Stimulated activated CD4-positive, alpha-beta T cell treated with anti-CD3 and anti-CD28 coated beads, Interleukin-15, amount 100 ng/mL, for 48 hours (primary cell): Measurements from ENCODE around the gene IGFBP5.

Experiments
- DNase-seq, 2 donors: peaks; one replicate each; pipeline ENCODE4 v3.0.0-alpha.2; 2020; ENCODE audit warnings: low read depth in 2 of 2

IGFBP5 gene

GRCh38 chr2:216687646-216688045 lies 7.7 kb downstream of the IGFBP5 start:
- DNase-seq: no peak

DNA sequence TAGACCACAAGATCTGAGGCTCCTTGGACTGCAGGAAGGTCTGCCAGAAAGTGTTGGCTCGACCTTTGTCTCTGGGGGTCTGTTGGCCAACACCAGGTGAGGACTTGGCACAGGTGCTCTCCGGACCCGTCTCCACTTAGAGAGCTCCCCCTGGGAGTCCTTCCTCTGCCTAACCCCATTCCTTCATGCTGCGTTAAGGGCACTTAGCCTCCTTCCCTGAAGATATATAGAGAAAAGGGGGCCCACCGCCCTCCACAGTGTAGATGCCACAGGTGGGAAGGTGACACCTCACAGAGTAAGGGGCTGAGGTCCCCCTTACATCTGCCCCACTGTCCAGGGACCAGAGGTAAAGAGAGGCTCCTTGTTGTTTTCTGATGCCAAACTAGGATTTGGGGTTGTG lies 8.2 kb downstream of the IGFBP5 start:
- no peak for DNase-seq

DNA sequence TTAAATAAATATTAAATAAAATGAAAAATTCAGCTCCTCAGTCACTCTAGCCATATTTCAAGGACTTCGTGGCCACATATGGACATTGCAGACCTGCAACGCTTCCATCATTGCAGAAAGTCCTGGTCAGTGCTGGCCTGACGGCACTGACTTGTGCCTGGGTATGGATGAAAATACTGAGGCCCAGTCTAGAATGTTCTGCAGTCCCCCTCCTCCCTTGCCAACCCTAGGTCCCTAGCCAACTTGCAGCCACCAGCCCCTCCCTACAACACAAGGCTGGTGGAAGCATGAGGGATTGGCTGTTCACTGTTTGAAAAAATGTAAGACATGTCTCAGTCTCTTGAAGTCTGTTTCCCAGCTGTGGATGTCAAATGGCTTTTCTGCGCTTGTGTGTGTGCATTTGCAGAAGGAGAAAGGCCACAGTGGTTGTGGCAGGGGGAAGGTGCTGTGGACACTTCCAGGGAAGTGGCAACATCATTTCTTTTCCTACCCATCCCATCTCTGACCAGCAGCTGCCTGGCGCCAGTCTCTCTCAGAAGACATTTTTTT lies 9.9 kb downstream of the IGFBP5 start:
- DNase-seq: no peak

GRCh38 chr2:216683846-216684245 lies 11.5 kb downstream of the IGFBP5 start:
- DNase-seq: no peak

DNA sequence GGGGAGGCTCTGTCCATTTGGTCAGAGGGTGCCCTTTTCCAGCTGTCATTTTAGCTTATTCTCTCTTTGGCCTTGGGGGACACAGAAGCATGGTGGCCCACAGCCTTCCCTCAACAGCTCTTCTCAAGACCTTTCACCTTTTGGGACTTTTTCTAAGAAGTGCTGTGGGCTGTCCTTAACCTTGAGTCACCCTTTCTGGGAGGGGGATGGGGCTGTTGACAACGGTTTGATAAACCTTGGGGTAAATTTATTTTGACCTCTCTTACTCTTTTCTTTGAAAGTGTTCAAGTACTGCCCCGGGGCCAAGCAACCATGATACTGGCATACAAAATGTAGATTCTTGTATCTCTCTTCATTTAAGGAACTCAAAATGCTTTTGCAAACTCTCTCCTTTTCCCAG lies 13.7 kb downstream of the IGFBP5 start:
- no peak for DNase-seq

GRCh38 chr2:216680951-216681629 lies 14.3 kb downstream of the IGFBP5 start:
- DNase-seq: no peak

- no peak for DNase-seq
These were observed 15.7 kb downstream of the IGFBP5 start for GRCh38 chr2:216679658-216680024.

DNA sequence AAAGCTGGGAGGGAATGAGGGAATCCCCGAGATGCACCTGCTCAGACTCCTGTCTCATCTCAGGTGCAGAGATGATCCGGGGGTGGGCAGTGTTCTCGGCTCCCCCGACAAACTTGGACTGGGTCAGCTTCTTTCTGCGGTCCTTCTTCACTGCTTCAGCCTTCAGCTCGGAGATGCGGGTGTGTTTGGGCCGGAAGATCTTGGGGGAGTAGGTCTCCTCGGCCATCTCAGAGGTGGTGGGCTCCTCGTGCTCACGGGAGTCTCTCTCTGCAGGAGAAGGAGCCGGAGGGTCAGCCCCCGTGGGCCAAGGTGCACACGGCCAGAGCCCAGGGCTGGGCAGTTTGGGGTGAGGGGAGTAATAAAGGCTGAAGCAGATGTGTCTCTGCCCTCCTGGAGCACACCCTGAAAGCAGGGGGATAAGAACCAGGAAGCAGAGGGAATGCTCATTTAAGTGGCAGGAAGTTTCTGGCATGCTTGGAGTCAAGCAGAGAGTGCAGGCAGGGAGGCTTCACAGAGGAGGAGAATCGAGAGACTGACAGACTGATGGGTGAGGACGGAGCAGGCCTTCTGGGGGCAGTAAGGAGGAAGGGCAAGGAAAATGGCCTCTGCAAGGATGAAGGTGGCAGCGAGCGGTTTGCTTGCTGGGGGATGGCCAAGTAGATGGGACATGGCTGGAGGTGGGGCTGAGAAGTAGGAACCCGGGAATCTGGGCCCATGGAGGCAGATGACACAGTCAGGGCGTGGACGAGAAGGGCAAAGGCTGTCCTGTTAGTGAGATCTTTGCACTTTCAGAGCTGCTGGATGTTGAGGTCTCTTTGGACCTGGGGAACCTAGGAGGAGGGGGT lies 16.3 kb downstream of the IGFBP5 start:
- DNase-seq: no peak

GRCh38 chr2:216678098-216678465 lies 17.3 kb downstream of the IGFBP5 start:
- DNase-seq: no peak

DNA sequence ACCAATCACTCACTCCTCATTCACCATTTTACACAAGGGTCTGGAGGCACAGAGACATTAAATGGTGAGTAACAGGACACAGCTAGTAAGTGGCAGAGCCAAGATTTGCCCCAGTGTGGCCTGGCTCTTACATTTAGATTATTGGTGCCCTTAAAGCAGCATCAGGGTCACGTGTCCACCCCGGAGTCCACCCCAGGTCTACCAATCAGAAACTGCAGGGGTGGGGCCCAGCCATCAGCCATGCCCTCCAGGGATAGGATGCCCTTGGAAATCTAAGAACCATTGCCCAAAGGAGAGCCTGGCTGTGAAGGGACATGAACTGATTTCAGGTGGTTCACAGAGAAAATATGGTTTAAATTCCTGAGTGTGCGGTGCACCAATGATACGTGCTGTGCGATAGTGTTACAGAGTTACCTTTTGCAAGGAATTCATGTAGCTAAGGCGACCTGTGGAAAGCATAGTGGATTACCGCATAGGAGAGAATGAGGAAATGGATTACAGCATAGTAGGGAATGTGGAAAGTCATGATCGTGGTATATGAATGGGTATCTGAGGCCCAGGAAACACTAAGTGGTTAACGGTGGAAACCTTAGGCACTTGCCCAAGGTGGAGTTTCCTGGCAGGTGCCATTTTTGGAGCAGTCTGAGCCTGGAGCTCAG lies 17.8 kb downstream of the IGFBP5 start:
- no peak for DNase-seq

DNA sequence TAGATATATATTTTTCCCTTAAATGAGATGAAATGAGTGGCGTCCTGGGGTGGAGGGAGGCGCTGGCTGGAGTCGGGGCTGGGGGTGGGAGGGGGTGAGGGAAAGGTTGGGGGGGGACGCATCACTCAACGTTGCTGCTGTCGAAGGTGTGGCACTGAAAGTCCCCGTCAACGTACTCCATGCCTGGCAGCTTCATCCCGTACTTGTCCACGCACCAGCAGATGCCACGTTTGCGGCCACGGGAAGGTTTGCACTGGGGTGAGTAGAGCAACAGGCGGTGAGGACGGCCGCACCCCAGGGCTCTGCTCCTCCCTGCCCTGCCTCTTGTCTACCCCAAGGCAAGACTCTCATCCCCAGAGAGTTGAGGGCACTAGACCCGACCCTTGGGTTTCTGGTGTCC lies 18.7 kb downstream of the IGFBP5 start:
- DNase-seq: no peak

DNA sequence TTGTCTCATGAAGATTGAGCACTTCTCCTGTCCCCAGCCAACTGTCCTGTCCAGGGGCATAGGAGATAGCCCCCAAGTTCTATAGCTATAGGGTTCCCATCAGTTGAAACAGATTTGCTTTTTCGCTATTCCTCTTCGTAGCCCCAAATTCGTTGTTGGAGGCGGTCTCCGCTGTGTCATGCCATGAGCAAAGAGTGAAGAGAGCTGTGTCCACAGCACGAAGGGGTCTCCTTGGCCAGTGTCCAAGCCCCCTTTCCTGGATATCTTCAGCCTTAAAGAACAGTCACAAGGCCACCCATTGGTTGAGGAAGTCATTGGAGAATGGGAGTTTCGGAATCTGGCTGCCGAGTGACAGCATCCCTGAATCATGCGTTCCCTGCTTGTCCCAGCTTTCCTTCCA lies 21.0 kb downstream of the IGFBP5 start:
- DNase-seq: no peak

GRCh38 chr2:216673609-216674008 lies 21.7 kb downstream of the IGFBP5 start:
- no peak for DNase-seq

DNA sequence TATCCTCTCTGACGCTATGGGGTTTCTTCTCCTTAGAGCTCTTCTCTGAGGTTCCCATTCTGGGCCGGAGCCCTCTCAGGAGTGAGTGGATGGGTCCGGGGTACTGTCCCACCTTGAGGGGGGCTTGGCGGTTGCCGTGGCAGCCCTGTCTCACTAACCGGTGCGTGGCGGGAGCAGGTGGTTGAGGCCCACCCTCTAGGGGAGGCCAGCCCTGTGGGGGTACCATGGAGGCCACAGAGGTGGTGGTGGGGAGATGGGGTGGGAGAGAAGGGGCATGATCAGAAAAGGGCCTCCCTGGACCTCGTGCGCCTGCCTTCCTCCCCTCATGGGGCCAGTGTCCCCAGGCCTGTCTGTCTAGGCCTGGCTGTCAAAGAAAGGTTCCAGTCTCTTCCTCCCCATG lies 22.3 kb downstream of the IGFBP5 start:
- DNase-seq: no peak

- no peak for DNase-seq
These were observed 22.9 kb downstream of the IGFBP5 start for GRCh38 chr2:216672466-216672865.

- no peak for DNase-seq
These were observed 23.5 kb downstream of the IGFBP5 start for GRCh38 chr2:216671791-216672343.

- no peak for DNase-seq
These were observed 24.3 kb downstream of the IGFBP5 start for GRCh38 chr2:216671081-216671411.

DNA sequence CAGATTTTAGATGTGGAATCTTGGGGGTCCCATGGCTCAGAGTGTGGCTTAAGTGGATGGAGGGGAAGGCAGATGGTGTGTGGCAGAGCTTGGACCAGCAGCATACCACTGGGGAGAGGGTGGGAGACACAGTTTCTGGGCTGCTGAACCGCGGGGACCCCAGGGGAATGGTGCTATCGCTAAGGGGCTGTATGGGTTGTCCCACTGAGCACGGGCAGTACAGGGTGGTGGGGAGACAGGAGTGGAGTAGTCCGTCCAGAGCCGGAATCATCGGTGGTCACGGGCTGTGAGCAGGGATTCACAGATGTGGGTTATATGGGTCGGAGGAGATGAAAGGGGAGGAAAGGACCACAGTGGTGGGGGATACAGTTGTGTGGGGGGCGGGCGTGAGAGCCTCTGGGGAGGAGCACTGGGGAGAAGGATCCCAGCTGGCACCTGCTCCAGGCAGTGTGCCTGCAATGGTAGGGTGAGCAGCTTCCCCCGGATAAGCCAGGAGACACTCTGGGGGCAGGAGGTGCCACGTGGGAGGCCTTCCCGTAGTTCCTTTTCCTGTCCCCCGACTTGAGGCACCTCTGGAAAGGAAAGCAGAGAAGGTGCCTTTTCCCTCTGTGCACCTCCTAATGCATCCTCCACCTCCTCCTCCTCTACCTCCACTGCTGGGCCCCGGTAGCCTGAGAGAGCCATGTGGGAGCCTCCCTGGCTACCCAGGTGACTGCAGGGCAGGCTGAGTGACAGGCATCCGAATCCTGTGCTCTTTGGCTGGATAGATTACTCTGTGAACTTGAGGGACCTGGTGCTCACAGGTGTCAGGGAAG lies 24.9 kb downstream of the IGFBP5 start:
- DNase-seq: no peak

DNA sequence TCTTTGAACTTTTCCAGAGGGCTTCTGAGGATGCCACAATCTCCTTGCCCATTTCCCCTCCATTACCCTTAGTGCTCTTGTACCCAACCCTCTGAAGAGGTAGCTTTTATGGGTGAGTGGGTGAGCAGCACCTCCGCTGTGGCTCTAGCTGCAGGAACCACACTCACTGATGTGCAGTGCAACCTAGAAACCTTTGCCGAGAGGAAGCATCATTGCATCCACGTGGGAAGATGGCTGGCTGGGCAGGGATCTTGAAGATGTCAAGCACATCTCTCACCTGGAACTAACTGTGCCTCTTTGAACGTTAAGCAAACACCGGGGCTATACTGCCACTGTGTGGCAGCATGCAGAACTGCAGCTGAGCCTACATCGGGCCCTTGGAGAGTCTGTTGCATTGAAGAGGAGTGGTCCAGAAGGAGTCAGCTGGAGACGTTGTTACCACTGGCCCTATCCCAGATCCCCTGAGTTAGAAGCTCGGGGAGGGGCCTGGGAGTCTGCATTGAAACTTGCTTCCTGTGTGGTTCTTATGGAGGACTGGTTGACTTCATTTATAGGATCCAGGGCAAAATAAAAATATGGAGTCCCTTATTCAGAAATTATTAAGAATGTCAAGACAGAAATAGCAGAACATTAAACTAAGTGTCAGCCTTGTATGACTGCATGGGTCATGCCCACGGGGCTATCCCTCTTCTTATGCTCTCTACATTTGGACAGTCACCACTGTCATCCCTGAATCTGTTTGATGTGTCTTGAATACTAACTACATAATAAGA lies 28.7 kb downstream of the IGFBP5 start:
- DNase-seq: peak; percentile 39 to 42

- no peak for DNase-seq
These were observed 29.6 kb downstream of the IGFBP5 start for GRCh38 chr2:216665717-216666116.

DNA sequence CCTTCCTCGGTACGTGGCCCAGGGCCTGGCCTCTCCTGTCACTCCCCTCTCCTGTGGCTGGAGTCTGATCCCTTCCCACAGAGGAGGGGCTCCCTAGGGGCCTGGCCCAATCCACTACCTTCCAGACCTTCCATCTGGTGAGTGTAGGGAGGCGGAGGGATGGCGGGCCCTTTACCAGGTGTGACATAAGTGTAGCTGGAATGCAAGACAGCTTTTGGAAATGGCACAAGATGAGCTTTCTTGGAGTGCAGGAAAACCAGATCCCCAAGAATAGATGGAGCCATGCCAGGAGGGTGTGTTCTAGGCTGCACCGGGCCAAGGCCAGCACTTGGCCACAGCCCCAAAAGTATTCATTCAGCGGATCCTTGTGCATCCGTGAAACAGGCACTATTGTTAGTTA lies 30.1 kb downstream of the IGFBP5 start:
- no peak for DNase-seq
